ENCODE results near the gene PRRT1. TPM values are rescaled to one million over a fixed set of nuclear protein-coding genes. Genes with fewer than 3 reads are reported as not detected.

Gene PRRT1
- total RNA-seq, 1 experiment from 2014 or later = 1.9 TPM

DNA sequence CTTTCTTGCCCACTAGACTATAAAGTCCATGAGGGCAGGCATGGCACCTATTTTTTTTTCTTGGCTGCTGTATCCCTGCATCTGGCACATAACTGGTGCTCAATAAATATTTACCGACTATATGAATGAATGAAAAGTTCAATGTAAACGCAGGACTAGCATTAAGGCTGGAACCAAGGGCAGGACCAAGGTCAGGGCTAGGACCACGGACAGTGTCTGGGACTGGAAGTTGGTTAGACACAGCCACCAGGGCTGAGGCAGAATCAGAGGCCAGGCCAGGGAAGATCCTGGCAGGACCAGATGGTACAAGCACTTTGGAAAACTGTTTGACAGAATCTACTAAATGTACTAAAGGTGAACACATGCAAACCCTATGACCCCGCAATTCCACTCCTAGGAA, 46.3 kb downstream of the PRRT1 start:
- Histone ChIP-seq H3K27me3 (ENCODE audit: insufficient read depth, low read length) (no peaks in the 10 kb centered on the region; the same call in 1 of the 2 replicates), H3K23ac (ENCODE audit: insufficient read length, low read depth, low read length) (no peak overlapping the region), H3K4me1 (ENCODE audit: insufficient read depth, low read length) (no peaks in the 10 kb centered on the region; the same call in 1 of the 2 replicates), H4K5ac (ENCODE audit: insufficient read length, low read depth, low read length) (no peak overlapping the region), H3K9ac (ENCODE audit: extremely low read depth, insufficient read length, low read length) (no peak overlapping the region), H2BK120ac (ENCODE audit: low read depth, low read length, poor library complexity, severe bottlenecking) (no peak overlapping the region), H2BK20ac (ENCODE audit: low read depth, low read length, poor library complexity, severe bottlenecking) (no peak overlapping the region), H2BK5ac (ENCODE audit: insufficient read length, low read length) (no peak overlapping the region), H2BK12ac (ENCODE audit: insufficient read length, low read depth, low read length) (no peak overlapping the region), H3K9me3 (ENCODE audit: control insufficient read depth, low read depth, low read length) (no peaks in the 10 kb centered on the region), H3K14ac (ENCODE audit: insufficient read depth, low read length) (no peak overlapping the region), H3K79me2 (ENCODE audit: insufficient read depth, low read length) (no peaks in the 10 kb centered on the region), H2BK15ac (ENCODE audit: low read depth, low read length) (no peak overlapping the region), H3K4me2 (ENCODE audit: insufficient read depth, insufficient read length, low read length) (no peak overlapping the region), H3K27ac (ENCODE audit: insufficient read length, low read depth, low read length) (no peak overlapping the region), H3K23me2 (ENCODE audit: insufficient read length, low read depth, low read length, poor library complexity, severe bottlenecking) (no peaks in the 10 kb centered on the region), H2AFZ (ENCODE audit: low read length) (no peak overlapping the region), H4K20me1 (ENCODE audit: control insufficient read depth, insufficient read depth, insufficient read length) (no peaks in the 10 kb centered on the region), H3K4ac (ENCODE audit: low read depth, low read length) (no peak overlapping the region), H3K79me1 (ENCODE audit: insufficient read depth, low read depth, low read length, poor library complexity, severe bottlenecking) (no peaks in the 10 kb centered on the region), H3K56ac (ENCODE audit: insufficient read length, low read depth, low read length) (no peak overlapping the region), H4K8ac (replicated peaks; ENCODE audit: insufficient read length, low read depth, low read length) (no peak overlapping the region), H4K91ac (ENCODE audit: insufficient read length, low read depth, low read length) (no peak overlapping the region), H2AK5ac (ENCODE audit: insufficient read length, low read length) (no peak overlapping the region), H3T11ph (ENCODE audit: low read length) (no peak overlapping the region), H3K18ac (ENCODE audit: insufficient read length, low read depth, low read length) (no peak overlapping the region)
- WGBS (ENCODE audit: extremely low coverage, insufficient read length, low lambda C conversion rate) = no CpG with 5 or more reads among the region's 4 CpGs
- H3K27ac Mint-ChIP-seq = no peak overlapping the region
- H3K9me3 Mint-ChIP-seq = no peaks in the 10 kb centered on the region; a peak in 1 of 5 replicates
- TF ChIP-seq, protein P1, sequence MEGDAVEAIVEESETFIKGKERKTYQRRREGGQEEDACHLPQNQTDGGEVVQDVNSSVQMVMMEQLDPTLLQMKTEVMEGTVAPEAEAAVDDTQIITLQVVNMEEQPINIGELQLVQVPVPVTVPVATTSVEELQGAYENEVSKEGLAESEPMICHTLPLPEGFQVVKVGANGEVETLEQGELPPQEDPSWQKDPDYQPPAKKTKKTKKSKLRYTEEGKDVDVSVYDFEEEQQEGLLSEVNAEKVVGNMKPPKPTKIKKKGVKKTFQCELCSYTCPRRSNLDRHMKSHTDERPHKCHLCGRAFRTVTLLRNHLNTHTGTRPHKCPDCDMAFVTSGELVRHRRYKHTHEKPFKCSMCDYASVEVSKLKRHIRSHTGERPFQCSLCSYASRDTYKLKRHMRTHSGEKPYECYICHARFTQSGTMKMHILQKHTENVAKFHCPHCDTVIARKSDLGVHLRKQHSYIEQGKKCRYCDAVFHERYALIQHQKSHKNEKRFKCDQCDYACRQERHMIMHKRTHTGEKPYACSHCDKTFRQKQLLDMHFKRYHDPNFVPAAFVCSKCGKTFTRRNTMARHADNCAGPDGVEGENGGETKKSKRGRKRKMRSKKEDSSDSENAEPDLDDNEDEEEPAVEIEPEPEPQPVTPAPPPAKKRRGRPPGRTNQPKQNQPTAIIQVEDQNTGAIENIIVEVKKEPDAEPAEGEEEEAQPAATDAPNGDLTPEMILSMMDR (conservative IDR thresholded peaks at IDR 0.05) = no peak
- no peaks in the 10 kb centered on the region for H3K36me3 Mint-ChIP-seq (ENCODE audit: insufficient read depth in 1 of 3, low read depth in 3 of 3)
- no peak overlapping the region for H3K4me3 Mint-ChIP-seq
- H3K27me3 Mint-ChIP-seq (ENCODE audit: low read depth) = peaks cover 47% of the 10 kb centered on the region
- DNase-seq = no peak
- peaks cover 20 to 24% of the 10 kb centered on the region in 2 experiments for H3K4me1 Mint-ChIP-seq

Measured in H9 (cell line).